Medulla oblongata (tissue), 1 donor: Measurements from ENCODE around the gene SRD5A1.

Source experiments
- DNase-seq: peaks from one replicate; pipeline ENCODE4 v3.0.0-alpha.2; 2015; ENCODE audit errors: extremely low spot score

SRD5A1 gene

DNA sequence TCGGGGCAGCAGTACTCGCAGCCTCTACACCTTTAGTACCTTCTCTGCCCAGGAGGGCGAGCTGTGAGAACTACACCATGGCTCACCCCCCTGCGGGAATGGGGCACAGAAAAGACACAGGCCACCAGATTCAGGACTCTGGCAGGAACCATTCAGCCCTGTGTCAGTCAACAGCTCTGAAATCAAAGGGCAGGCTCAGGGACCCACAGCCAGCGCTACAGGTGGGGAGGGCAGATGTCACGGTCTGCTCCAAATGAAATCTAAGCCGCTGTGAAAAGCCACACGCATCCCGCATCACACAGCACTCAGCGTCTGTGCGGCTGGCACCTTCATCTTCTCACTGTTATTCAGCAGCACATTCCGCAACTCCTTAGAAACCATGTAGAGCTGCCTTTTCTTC, 28.3 kb upstream of the SRD5A1 start:
- no peak for DNase-seq

DNA sequence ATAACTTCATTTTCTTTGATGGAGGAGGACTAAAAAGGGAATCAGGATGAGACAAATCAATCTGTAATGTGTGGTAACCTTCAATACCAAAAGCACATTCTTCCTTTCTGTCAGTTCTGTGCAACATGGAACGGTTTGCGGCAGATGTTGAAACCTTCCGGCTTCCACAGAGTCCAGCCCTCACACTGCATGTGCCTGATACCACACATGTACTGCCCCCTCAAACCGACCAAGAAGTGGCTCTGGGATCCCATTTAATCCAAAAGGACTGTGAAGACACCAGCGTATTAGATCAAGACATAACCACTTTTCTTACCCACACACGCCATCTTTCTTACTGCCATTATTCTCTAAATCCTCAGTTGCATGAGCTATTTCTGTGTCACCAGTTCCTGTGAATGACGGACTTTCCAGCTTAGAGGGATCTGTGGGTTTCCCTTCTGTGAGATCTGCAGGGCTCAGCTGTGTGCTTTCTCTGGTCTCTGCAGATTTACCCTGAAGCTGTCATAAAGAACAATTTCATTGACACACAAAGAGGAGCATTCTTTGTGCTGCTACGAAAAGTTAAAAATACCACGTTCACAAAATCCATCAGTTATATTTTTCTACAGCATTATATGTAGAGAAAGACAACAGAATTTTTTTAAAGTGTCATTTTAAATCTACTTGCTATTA, 26.2 kb upstream of the SRD5A1 start:
- DNase-seq = no peak

DNA sequence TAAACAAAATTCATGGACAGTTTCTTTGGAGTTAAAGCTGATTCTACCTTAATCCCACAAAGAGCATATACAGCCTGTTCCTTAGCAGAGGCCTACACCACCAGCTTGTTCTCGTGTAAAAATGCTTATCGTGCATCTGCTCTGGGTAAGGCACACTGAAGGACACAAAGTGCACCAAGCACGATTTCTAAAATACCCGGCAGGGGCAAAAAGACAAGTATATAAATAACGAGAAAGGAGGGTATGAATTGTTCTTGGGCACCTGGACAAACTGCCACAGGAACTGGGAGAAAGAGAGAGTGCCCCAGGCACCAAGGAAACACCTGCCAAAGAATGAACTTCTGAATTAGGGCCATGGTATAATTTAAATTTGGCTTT, 25.7 kb upstream of the SRD5A1 start:
- no peak for DNase-seq

DNA sequence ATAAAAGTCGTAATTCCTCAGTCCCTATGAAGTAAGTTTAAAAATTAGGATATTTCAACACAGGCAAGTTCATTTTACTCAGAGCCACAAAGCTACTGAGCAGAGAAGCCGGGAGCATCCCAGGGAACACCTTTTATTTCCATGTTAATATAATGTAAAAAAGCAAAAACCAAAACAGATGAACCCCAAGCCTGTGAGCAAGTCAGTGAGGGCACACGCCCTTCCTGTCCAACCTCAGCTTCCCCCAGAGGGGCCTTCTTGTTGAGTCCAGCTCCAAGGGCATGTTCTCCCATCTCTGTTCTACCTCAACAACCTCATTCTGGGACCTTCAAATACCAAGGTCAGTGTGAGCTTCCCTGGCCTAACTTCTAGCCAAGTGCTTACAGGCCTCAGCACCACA, 25.2 kb upstream of the SRD5A1 start:
- no peak for DNase-seq

DNA sequence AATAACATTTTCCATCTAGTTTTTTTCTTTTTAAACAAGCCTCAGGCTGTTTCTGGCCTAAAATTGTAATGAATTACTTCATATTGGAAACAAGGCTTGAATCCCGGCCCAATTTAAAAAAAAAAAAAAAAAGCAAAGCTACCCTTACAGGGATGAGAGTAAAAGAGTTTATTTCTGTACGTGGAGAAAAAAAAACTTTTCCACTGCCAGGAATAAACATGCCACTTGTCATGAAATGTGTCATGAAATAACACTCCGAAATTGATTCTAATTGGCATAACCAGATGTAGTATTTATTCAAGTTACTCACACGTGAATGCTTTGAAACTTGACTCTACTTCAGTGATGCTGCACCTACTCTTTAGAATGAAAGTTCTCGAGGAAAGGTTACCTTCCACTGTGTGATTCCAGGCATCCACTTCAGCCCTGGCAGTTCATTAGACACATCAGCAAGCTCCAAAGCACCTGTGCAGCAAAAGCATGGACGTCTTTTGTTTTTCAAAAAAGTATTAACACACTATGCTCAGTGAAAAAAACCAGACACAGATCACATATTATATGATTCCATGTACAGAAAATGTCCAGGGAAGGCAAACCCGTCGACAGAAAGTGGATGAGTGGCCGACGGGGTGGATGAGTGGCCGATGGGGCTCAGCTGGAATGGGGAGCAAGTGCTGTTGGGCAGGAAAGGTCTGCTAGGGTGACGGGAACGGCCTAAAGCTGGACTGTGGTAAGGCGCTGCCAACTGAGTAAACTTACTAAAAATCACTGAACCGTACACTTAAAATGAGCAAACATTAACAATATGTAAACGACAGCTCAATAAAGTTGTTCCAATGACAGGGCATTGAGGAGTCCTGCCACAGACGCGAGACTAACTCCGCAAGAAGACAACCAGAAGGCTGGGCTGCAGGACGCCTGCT, 21.6 kb upstream of the SRD5A1 start:
- DNase-seq = no peak

DNA sequence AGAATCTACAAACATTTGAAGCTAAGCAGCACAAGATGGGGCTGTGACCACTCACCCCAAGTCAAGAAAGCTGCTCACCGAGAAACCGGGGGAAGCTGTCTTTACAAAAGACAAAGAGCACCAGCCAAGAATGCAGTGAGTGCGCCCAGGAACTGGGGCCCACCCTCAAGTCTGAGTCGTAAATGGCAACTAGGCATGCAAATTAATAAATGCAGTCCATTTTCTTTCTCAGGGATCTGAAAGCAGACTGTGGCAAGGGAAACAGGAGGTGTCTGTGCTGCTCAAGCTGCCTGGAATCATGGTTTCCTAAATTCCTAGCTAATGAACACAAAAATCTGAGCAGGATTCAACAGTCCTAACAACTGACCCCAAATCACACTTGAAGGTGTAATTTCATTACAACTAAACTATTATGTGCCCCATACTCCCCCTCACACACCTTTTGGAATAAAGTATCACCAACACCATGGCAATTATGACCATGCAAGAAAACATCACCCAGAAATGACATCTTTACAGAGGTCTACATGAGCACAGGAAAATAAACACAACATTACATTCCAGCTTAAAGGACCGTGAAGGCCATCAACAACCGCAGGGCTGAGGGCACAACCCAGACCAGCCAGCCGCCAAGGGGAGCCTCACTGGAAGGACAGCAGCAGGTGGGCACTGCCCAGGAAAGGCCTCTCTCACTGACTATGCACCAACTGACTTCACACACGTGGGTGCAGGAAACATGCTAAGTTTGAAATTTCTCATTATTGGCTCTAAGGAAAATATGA, 18.0 kb upstream of the SRD5A1 start:
- no peak for DNase-seq

DNA sequence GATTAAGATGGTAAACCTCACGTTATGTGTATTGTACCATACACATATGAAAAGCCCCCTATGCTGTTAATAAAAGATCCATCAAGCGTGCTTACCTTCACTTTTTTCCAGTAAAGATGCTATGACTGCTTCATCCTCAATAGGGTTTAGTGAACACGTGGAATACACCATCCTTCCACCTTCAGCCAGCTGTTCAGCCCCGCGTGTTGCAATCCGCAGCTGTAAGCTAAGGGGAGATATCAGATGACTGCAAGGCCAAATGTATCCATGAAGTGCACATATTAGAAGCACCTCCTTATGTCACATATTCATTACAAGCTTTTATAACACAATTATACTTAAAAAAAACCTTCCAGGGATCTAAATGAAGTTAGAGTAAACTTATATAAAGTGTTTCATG, 16.6 kb upstream of the SRD5A1 start:
- no peak for DNase-seq

DNA sequence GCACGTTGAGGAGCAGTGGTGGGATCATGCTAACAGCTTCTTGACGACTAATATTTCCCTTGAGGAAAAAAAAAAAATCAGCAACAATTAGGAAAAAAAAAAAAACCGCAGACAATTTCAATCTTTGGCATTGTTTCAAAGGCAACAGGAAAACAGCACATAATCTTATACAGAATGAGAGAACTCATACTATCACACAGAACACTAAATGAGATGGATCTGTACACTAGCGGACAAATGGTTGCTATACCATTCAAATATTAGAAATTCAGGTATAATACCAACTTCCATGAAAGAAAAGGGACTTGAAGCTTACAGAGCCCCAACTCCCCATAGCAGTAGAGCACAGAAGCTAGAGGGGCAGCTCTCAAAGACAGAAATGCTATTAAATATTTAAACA, 10.0 kb upstream of the SRD5A1 start:
- DNase-seq = no peak

DNA sequence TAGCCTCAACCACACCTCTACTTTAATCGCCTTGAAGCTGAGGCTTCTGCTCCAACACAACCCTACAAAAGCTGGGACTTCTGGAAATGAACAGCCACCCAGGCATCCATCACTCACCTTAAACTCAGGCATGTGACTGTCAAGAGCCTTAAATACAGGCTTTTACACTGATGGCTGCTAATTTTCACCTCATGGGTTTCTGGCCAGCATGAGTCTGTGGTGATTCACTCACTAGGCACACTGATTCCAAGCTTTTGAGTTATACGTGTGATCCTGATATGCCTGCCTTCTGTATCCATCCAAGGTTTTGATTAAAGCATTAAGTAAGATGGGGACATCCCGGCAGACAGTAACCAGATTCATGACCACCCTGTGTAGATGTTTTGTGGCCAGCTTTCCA, 9.3 kb upstream of the SRD5A1 start:
- DNase-seq = no peak

DNA sequence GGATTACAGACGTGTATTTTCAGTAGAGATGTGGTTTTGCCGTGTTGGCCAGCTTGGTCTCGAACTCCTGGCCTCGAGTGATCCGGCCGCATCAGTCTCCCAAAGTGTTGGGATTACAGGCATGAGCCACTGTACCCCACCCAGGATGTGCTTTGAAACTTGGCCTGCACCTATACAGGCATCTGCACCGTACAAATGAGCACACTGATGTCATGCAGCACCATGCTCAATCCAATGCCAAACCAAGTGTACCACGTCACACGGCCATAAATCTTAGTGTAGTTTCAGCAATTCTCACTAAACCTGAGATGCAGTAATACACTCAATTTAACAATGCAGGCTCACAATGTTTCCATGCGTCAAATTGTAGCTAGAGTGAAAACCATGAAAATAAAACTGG, 6.7 kb upstream of the SRD5A1 start:
- DNase-seq = no peak

DNA sequence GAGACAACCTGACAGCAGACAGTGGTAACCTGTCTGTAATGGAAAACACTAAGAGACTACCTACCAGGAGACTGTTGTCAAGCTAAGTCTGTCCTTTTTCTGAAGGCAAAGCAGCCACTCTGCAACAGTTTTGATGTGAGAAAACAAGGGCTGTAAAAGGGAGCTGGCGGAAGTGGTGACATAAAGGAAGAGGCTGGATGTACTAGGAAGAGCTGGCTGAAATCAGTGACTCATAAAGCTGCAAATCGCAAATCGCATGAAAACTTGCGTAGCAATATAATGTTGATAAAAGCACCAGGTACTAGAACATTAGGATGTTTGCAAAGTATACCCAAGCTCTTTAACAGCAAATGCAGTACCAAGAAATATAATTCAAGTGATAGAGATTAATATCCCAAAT, 1.8 kb upstream of the SRD5A1 start:
- DNase-seq = no peak

DNA sequence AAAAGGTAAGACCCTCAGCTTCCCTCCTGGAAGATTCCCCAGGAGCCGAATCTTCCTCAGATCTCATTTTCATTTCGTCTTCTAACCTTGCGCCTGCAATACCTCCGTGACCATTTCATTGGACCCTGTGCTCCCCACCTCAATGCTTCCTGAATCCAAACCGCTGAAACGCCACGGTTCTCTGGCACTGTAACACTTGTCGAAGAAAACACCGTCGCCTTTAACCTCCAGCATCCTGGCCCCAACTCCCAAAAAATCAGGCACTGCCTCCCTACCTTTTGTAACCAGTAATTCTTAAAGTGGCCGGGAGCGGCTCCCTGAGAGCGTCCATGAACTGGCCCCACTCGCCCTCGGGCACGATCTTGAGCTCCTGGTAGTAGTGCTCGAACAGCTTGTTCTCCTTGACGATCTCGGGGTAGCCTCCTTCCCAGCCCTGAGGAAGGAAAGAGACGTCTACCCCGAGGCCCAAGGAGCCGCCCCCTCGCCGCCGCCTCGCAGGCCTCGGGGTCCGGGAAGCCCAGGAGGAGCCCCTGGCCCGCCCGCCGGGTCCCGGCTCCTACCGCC, 834 bp upstream of the SRD5A1 start:
- DNase-seq = peak; percentile 20

DNA sequence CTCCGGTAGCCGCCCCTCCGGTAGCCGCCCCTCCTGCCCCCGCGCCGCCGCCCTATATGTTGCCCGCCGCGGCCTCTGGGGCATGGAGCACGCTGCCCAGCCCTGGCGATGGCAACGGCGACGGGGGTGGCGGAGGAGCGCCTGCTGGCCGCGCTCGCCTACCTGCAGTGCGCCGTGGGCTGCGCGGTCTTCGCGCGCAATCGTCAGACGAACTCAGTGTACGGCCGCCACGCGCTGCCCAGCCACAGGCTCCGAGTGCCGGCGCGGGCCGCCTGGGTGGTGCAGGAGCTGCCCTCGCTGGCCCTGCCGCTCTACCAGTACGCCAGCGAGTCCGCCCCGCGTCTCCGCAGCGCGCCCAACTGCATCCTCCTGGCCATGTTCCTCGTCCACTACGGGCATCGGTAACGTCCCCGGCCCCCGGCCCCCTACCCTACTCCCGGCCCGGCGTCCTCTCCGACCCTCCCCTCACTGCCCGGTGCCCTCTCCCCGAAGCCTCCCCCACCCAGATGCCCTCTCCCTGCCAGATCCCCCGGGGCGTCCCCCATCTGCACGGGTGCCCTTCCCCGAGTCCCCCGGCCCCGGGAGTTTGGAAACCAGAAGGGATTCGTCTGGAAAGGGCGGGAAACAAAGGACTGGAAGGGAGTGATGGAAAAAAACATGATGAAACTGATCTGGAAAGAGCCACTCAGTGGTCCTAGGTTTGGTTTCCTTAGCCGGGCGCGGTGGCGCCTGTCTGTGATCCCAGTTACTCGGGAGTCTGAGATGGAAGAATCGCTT, 417 bp downstream of the SRD5A1 start:
- peak; percentile 8 for DNase-seq

DNA sequence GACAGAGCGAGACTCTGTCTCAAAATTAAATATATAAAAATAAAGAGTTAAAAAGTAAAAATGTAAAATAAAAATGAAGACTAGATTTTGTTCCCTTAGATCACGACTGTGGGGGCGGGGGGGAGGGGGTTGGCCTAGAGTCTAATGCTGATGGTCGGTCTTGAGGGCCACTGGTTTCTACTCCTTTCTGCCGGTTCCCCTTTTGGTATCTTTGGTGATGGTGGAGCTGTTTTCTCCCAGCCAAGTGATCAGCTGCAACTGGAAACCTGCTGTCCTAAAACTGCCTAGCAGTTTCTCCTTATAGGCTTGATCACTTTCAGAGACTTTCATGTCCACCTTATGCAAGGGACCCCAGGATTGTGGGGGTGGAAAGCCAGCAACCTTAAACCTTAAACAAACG, 1.1 kb downstream of the SRD5A1 start:
- DNase-seq = peak; percentile 12

DNA sequence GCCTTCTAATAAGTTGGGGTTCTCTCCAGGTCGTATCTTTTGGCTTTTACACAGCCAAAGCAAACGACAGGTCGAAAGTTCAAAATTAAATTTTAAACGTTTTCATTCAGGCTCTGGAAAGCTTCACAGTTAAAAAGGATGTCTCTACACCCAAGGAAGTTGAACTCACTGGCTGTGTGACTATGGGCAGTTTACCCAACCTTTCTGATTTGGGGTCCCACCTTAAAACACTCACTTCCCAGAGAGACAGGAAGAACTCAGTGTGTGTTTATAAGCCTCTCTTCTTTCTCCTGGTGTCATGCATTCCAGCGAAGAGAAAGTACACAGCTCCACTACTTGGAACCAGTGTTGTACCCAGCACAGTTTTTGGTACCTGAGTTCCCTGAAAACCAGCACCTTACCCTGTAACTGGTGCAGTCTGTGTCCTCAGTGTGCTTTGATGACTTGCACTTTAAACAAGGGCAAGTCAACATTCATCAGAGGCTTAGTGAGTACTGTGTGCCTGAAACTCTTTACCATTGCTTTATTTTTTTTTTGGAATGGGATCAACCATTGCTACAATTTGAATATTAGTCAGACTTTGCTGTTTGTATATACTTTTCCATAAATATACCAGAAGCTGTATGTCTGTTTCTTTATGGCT, 1.7 kb downstream of the SRD5A1 start:
- no peak for DNase-seq

DNA sequence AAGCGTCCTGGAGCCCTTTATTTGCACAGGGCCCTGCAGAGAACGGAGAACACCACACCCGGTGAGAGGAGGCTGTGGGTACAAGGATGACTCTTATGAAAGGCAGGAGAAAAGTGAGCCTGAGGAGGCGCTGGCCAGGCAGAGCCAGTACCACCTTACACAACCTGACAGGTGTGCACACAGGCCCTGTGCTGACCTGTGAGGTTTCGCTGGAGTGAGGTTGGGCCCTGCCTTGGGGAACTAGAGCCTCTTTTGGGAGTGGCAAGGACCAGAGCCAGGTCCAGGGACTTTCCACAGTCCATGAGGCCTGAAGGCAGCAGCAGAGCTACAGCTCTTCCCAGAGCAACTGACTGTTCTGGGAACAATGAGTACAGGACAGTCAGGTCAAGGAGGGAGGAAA, 3.1 kb downstream of the SRD5A1 start:
- DNase-seq = no peak

DNA sequence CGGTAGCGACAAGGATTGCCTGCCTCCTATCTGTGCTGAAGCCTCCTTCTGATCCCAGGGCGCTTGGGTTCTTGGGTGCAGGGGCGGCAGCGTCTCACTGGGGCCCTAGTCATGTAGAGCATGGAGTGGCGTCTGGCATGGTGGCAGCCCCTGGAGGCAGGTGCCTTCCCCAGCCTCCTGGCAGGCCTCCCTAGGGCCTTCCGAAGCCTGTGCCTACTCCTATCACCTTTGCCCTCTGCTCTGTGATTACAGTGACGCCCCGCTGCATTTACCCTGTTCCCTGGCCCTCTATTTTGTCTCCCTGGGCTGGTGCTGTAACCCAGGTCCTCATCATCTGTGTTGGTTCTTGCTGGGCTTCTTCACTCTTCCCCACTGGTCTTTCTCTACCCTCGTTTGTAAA, 3.8 kb downstream of the SRD5A1 start:
- no peak for DNase-seq

DNA sequence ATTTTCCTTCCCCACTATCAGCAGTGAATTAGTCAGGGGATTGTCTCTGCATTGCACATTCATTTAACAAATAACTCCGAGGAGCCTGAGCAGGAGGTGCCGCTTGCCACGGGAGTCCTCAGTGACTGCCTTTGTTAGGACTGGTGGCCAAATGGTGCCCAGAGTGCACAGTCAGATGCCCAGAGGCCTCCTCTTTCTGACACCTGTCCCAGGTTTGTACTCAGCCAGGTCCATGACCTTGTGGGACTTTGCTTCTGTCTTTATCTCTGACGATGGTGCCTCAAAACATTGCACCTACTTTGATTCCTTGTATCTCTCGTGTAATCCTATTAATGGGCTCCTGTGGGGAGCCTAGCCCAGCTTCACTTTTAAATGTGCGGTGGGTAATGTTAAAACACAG, 4.3 kb downstream of the SRD5A1 start:
- DNase-seq = no peak

DNA sequence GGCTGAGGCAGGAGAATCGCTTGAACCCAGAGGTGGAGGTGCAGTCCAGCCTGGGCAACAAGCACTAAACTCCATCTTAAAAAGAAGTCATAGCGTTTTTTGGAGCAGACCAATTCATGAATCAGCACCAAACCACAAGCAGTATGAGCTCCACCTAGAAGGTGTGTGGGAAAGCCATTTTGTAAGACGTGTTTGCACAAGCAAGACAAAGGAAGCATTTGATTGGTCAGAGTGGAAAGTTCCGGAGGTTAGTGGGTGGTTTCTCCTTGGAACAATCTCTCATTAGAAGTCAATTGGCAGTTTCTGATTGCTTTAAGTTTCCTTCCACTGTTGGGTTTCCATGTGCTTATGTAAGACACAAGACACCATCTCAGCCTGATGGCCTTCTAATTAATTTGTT, 5.0 kb downstream of the SRD5A1 start:
- no peak for DNase-seq

DNA sequence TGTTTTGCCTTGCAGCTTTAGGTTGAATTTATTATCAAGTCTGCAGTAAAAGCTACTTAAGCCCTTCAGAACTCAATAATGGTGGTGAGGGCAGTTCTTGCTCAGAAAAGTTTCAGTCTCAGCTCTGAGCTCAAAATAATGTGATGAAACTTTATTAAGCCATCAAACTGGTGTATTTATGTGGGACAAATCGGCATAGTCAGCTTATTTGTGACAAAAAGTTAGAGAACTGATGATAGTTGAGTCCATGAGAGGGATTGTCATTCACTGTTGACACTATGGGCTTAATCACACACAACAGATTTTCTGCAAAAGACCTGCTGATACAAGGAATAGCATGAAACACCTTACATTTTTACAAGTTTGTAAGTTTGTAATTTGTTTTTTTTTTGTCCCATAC, 9.4 kb downstream of the SRD5A1 start:
- no peak for DNase-seq

DNA sequence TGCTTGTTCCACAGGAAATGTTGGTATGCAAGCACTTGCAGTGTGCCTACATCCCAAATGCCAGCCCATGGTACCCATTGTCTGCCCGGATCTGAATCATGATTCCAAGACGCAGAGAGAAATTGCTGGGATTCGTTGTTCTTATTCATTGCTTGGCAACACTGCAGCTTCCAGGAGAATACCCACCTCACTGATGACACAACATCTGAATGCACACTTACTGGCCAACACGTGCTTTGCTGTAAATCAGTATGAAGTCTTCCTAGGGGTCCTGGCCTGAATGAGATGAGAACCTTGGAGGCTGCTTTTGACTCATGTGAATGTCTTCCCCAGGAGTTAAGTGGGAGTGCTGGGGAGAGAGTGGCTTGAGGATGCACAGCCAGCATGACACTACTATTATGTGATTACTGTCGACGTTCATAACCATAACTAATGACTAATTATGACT, 11.6 kb downstream of the SRD5A1 start:
- no peak for DNase-seq
